ENCODE data around the gene EHD1. TPM values are rescaled to one million over a fixed set of nuclear protein-coding genes. Genes with fewer than 3 reads are reported as not detected.
A peak's percentile ranks its signal among the peaks of the same experiment; 100 is the strongest.

EHD1 gene
- total and polyA plus RNA-seq, 2 of the 8 experiments (the other 6 are each of a cell fraction or from before 2014, with no cell fraction given) = 31.5 to 42.9 TPM

GRCh38 chr11:64826578-64827450, 51.6 kb downstream of the EHD1 start:
- no peak overlapping the region for H2BK5ac ChIP-seq (ENCODE audit: low read depth, low read length)
- no peaks in the 10 kb centered on the region for H3K27me3 ChIP-seq (replicated peaks in 1 of 4; ENCODE audit: control insufficient read depth in 3 of 4, extremely low read depth in 1 of 4, insufficient read depth in 3 of 4, low read length in 3 of 4)
- no peak overlapping the region for H2BK20ac ChIP-seq (ENCODE audit: low read length)
- no peaks in the 10 kb centered on the region for H3K79me2 ChIP-seq (ENCODE audit: control insufficient read depth in 1 of 2, insufficient read depth in 2 of 2, low read length in 2 of 2)
- H3K4me1 ChIP-seq (replicated peaks in 1 of 4; ENCODE audit: control insufficient read depth in 3 of 4, insufficient read depth in 4 of 4, low read length in 3 of 4) = no peaks in the 10 kb centered on the region
- no peak overlapping the region for H3K4me2 ChIP-seq (ENCODE audit: insufficient read depth in 1 of 2, low read depth in 2 of 2, low read length in 2 of 2)
- H4K91ac ChIP-seq (replicated peaks; ENCODE audit: insufficient read length, low read length) = no peak overlapping the region
- H3K23me2 ChIP-seq (ENCODE audit: low read depth, low read length) = no peaks in the 10 kb centered on the region; the same call in 1 of the 2 replicates
- no peak for FAIRE-seq
- H2BK12ac ChIP-seq (ENCODE audit: low read depth, low read length) = no peak overlapping the region
- H4K20me1 ChIP-seq (replicated peaks in 1 of 2; ENCODE audit: control insufficient read depth in 1 of 2, insufficient read depth in 2 of 2, low read length in 2 of 2) = peaks cover 3% of the 10 kb centered on the region in 2 experiments
- no peaks in the 10 kb centered on the region for H3K9me3 ChIP-seq (ENCODE audit: insufficient read depth in 2 of 2, low read depth in 1 of 2, low read length in 1 of 2)
- H3K4ac ChIP-seq (replicated peaks; ENCODE audit: insufficient read length, low read depth, low read length) = no peak overlapping the region
- ChIA-PET POLR2A (ENCODE audit: partially characterized antibody) (interaction anchor here (0.6 to 1.0 kb wide), 4 partner anchors 13 to 52 kb away, joined by 3 to 4 read pairs (median 3); partner anchors contain the start of gene EHD1), CTCF (ENCODE audit: partially characterized antibody) (interaction anchor here (0.5 to 2.1 kb wide), 8 partner anchors 9 to 136 kb away, joined by 3 to 9 read pairs (median 4); no protein-coding TSS in a partner anchor)
- no peak overlapping the region; the same call in 1 of the 2 replicates for H4K8ac ChIP-seq (ENCODE audit: extremely low read depth, insufficient read depth, low read length)
- H2BK120ac ChIP-seq (replicated peaks; ENCODE audit: low read depth, low read length) = no peak overlapping the region
- no peak overlapping the region for H3K14ac ChIP-seq (ENCODE audit: insufficient read length)
- H4K5ac ChIP-seq (ENCODE audit: insufficient read length, low read depth, low read length) = no peak overlapping the region
- no peak overlapping the region for H3K9ac ChIP-seq (replicated peaks in 1 of 4; ENCODE audit: extremely low read depth in 1 of 4, low read depth in 3 of 4, low read length in 3 of 4)
- WGBS, 2 experiments (ENCODE audit: extremely low coverage in 1 of 2, insufficient coverage in 1 of 2, insufficient read length in 1 of 2, insufficient replicate concordance in 2 of 2, low coverage in 1 of 2, low lambda C conversion rate in 2 of 2, missing lambda C conversion rate in 1 of 2) = 89% methylated on average over 43 of the region's 52 CpGs; no CpG with 5 or more reads in 1 of the 2 experiments
- H2AFZ ChIP-seq (ENCODE audit: low read length) = no peak overlapping the region
- no peaks in the 10 kb centered on the region; the same call in 1 of the 2 replicates for H3K79me1 ChIP-seq (ENCODE audit: low read depth, low read length)
- DNase-seq (ENCODE audit: low read depth in 1 of 2, low spot score in 2 of 2) = peak in 1 of 2 experiments; percentile 57
- no peak overlapping the region for H3K4me3 ChIP-seq (ENCODE audit: extremely low read depth in 1 of 4, insufficient read depth in 2 of 4, low read depth in 3 of 4, low read length in 4 of 4)
- no peak overlapping the region for H3K27ac ChIP-seq (ENCODE audit: low read depth, low read length)
- no peak overlapping the region for H3K56ac ChIP-seq (replicated peaks; ENCODE audit: insufficient read length, low read depth, low read length)
- no peak overlapping the region for H3K18ac ChIP-seq (ENCODE audit: extremely low read depth, low read length)
- H2AK5ac ChIP-seq (ENCODE audit: low read depth, low read length) = no peak overlapping the region
- no peak overlapping the region for H3K23ac ChIP-seq (ENCODE audit: insufficient read length)
- peaks cover 0 to 14% (median 8%) of the 10 kb centered on the region in 4 experiments; a peak in 5 of 8 replicates for H3K36me3 ChIP-seq (ENCODE audit: control insufficient read depth in 2 of 4, insufficient read depth in 4 of 4, low read length in 3 of 4)
- H2BK15ac ChIP-seq (ENCODE audit: low read length) = no peak overlapping the region
